LNCAP (cell line): ENCODE measurements around the gene HLA-F.

Experiments used
- CTCF ChIP-seq: fragments of 450-650 bp; IDR thresholded peaks from 2 replicates; pipeline ENCODE4 v1.5.1; 2017; ENCODE audit warnings: mild to moderate bottlenecking

HLA-F gene

GRCh38 chr6:29708432-29709179 lies 14.6 kb upstream of the HLA-F start:
- TF ChIP-seq CTCF: no peak

- no peak for TF ChIP-seq CTCF
These were observed 14.0 kb upstream of the HLA-F start for GRCh38 chr6:29709188-29709587.

- no peak for TF ChIP-seq CTCF
These were observed 12.8 kb upstream of the HLA-F start for GRCh38 chr6:29710281-29710941.

DNA sequence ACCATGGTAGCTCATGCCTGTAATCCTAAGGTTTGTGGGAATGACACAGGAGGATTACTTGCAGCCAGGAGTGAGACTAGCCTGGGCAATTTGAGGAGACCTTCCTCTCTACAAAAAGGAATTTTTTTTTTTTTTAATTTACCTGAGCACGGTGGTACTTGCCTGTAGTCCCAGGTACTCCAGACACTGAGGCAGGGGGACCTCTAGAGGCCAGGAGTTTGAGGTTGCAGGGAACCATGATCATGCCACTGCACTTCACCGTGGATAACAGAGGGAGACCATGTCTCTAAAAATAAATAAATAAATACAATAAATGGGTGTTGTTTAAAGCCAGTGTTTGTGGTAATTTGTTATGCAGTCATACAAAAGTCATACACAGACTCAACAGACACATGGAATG lies 2.4 kb upstream of the HLA-F start:
- TF ChIP-seq CTCF: no peak

- no peak for TF ChIP-seq CTCF
These were observed 693 bp downstream of the HLA-F start for GRCh38 chr6:29723666-29724588.

- no peak for TF ChIP-seq CTCF
These were observed 2.0 kb downstream of the HLA-F start for GRCh38 chr6:29724937-29725869.
